HG03135 (cell line): ENCODE data around the gene GMEB2.
"Not testable (repeated sequence)": the region's sequence is repeated elsewhere in the genome, so short reads cannot be mapped to it uniquely, and the experiment has no call there.

ENCODE experiments used
- ATAC-seq: cut with Tn5 transposase; IDR thresholded peaks from one replicate; pipeline ENCODE4 v1.9.1; 2021; ENCODE audit warnings: mild to moderate bottlenecking, moderate library complexity; ENCODE audit not compliant: unreplicated experiment

Gene GMEB2

GRCh38 chr20:63561624-63562396 is 65.1 kb downstream of the GMEB2 start:
- no peak for ATAC-seq

- ATAC-seq: no peak
Observed at GRCh38 chr20:63560856-63561609, 65.9 kb downstream of the GMEB2 start.

- ATAC-seq: no peak
Observed at GRCh38 chr20:63560333-63560805, 66.5 kb downstream of the GMEB2 start.

- ATAC-seq: not testable (repeated sequence)
Observed at GRCh38 chr20:63559485-63560332, 67.2 kb downstream of the GMEB2 start.

GRCh38 chr20:63558804-63559484 is 68.0 kb downstream of the GMEB2 start:
- ATAC-seq: no peak

- ATAC-seq: no peak
Observed at GRCh38 chr20:63557481-63557891, 69.4 kb downstream of the GMEB2 start.

- no peak for ATAC-seq
Observed at GRCh38 chr20:63556873-63557478, 69.9 kb downstream of the GMEB2 start.

GRCh38 chr20:63555661-63556381 is 71.1 kb downstream of the GMEB2 start:
- ATAC-seq: no peak

- ATAC-seq: no peak
Observed at GRCh38 chr20:63554361-63555278, 72.3 kb downstream of the GMEB2 start.

GRCh38 chr20:63553933-63554290 is 73.0 kb downstream of the GMEB2 start, which contains the start of gene FNDC11:
TSS of gene FNDC11 (plus strand) at chr20:63554159. CDS start at chr20:63555664, 1,505 bp downstream.
- peak; percentile 20 for ATAC-seq

- peak; percentile 42 for ATAC-seq
Observed at GRCh38 chr20:63553251-63553932, 73.5 kb downstream of the GMEB2 start.

- peak; percentile 36 for ATAC-seq
Observed at GRCh38 chr20:63552481-63553249, 74.2 kb downstream of the GMEB2 start.

GRCh38 chr20:63551068-63551467 is 75.8 kb downstream of the GMEB2 start:
- ATAC-seq: no peak

- ATAC-seq: no peak
Observed at GRCh38 chr20:63549679-63550282, 77.1 kb downstream of the GMEB2 start.

- no peak for ATAC-seq
Observed at GRCh38 chr20:63549019-63549418, 77.9 kb downstream of the GMEB2 start.

GRCh38 chr20:63548542-63548941 is 78.4 kb downstream of the GMEB2 start:
- ATAC-seq: no peak
